Measurements from ENCODE around the gene DOCK2.
A peak's percentile ranks its signal among the peaks of the same experiment; 100 is the strongest.
"Not testable (repeated sequence)": the region's sequence is repeated elsewhere in the genome, so short reads cannot be mapped to it uniquely, and the experiment has no call there.

Gene DOCK2

DNA sequence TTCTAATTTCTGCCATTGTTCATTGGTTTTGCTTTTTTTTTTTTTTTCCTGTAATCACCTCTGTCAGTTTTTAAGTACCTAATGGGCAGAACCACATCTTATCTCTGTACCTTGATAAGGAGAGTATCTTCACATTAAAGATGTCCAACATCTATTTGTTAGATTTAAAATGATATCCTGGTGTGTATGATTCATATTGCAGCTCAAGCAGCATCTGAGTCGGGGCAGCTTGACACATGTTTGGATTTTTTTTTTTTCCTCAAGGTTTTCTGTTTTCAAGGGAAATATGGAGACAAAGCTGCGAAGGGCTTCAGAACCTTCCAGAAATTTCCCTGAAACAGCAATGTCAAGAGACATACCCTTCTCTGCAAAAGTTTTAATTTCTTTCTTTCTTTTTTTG lies 164.7 kb downstream of the DOCK2 start:
- no peak overlapping the region for H3K4me3 ChIP-seq (ENCODE audit: low read depth, low read length)
- TF ChIP-seq, protein P1, sequence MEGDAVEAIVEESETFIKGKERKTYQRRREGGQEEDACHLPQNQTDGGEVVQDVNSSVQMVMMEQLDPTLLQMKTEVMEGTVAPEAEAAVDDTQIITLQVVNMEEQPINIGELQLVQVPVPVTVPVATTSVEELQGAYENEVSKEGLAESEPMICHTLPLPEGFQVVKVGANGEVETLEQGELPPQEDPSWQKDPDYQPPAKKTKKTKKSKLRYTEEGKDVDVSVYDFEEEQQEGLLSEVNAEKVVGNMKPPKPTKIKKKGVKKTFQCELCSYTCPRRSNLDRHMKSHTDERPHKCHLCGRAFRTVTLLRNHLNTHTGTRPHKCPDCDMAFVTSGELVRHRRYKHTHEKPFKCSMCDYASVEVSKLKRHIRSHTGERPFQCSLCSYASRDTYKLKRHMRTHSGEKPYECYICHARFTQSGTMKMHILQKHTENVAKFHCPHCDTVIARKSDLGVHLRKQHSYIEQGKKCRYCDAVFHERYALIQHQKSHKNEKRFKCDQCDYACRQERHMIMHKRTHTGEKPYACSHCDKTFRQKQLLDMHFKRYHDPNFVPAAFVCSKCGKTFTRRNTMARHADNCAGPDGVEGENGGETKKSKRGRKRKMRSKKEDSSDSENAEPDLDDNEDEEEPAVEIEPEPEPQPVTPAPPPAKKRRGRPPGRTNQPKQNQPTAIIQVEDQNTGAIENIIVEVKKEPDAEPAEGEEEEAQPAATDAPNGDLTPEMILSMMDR (IDR thresholded peaks at IDR 0.05; ENCODE audit: low read depth, low read length), result no peak

DNA sequence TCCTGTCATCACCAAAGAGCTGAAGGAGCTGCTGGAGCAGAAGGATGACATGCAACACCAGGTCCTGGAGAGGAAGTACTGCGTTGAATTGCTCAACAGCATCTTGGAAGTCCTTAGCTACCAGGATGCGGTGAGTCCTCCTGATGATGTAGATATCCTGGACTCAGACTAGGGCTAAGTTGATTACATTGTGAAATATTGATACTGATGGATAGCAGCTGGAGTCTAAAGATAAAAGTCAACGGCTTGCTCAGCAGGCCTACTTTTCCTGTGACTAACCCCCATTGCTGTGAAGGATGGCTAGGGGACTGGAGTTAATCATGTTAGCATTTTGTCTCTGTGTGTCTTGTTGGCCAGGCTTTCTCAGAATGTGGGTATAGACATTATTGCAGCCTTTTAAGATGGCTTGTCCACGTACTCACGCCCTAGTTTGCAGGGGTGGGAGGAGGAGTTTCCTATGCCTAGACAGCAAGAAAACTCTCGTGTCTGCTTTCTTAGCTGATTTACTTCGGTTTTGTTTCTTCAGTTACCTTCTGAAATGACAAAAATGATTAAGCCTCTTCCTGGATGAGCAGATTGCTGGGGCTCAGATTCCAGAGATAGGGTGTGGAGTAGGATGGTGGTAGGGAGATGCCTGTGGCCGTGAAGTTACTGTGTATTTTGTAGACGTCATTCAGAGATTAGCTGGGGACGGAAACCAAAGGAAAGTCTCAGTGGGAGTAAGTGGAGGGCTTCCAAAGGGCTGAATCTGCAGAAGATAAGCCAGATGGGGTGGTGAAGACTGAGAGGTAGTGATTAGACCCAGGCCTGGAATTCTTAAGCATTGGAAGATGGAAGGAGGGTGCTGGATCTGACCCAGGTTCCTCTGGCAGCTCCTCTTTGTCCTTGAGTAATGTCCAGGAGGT lies 166.3 kb downstream of the DOCK2 start:
- H3K4me3 ChIP-seq (ENCODE audit: low read depth, low read length), result peak overlapping the region; percentile 22
- TF ChIP-seq, protein P1 (IDR thresholded peaks at IDR 0.05; ENCODE audit: low read depth, low read length), result no peak

DNA sequence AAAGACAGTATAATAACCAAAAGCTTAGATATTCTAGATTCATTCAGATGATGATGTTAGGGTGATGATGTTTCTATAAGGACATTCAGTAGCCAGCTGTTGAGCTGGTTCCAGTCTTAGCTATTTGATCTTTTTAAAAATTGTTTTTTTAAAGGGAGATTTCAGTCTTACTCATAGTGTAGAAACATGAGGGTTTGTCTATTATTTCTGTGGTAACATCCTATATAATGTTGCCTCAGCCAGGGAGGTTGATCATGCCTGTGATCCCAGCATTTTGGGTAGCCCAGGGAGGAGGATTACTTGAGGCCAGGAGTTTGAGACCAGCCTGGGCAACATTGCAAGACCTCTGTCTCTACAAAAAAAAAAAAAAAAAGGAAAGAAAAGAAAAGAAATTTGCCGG lies 167.8 kb downstream of the DOCK2 start:
- TF ChIP-seq, protein P1 (IDR thresholded peaks at IDR 0.05; ENCODE audit: low read depth, low read length), result no peak
- no peak overlapping the region for H3K4me3 ChIP-seq (ENCODE audit: low read depth, low read length)

DNA sequence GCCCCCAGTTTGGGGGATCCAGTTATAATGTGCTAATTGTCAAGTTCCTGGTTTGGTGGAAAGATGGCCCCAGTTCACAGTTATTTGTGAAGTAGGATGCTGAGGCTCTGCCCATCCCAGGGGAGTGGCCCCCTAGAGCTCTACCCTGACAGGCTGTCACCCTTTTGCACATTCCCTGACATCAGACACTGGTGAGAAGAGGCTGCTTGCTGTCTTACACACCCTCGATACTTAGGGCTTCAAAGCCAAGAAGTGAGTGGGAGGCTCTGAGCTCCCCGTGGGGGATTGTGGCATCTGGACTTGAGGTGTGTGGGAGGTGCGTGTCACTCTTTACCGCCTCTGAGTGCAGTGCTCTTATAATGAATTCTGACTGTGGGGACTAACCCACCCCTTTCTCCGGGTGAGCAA lies 168.5 kb downstream of the DOCK2 start:
- TF ChIP-seq, protein P1 (IDR thresholded peaks at IDR 0.05; ENCODE audit: low read depth, low read length), result no peak
- H3K4me3 ChIP-seq (ENCODE audit: low read depth, low read length), result no peak overlapping the region

DNA sequence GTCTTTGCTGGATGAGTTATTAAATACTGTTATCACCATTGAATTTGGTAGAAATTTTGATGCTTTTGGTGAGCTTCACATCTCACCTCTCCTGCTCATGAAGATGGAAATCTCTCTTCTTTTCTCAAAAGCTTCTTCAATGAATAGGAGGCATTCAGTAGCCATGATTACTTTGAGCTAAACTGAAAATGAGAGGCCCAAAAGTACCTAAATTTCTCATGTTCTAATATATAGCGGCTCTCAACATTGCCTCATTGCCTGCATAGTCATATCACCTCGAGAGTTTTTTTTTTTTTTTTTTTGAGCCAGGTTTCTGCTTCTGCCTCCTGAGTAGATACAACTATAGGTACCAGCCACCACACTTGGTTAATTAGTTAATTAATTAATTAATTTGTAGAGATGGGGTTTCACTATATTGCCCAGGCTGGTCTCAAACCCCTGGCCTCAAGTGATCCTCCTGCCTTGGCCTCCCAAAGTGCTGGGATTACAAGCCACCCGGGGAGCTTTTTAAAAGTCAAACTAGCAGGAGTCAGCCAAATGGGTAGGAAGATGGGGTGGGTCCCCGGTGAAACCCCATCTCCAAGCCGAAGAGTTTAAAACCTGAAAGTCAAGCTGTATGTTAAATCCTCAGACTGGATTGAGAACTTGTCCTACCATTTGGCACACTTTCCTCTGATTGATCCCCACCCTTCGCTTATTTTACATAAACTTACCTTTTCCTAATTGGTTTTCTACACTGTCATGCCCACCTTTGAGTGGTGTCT lies 169.0 kb downstream of the DOCK2 start:
- TF ChIP-seq, protein P1 (IDR thresholded peaks at IDR 0.05; ENCODE audit: low read depth, low read length), result no peak
- H3K4me3 ChIP-seq (ENCODE audit: low read depth, low read length), result no peak overlapping the region

DNA sequence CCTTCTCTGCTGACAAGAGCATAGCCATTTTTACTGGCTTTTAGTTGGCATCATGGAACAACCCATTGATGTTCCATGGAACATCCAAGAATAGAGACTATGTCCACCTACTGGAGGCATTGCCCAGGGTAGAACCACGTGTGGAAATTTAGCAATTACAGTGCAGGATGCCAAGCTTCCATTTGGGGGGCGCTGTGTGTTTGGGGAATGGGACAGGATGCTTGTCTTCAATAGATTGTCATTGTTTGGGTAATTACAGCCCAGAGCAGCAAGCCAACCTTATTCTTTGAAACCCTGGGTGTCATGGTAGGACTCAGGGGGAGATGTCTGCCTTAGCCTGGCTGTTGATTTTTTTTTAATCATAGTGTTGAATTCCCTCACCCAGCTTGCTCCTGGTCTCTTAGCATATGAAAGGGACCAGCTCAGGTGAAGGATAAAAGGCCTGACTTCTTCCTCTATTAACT lies 171.1 kb downstream of the DOCK2 start:
- TF ChIP-seq, protein P1 (IDR thresholded peaks at IDR 0.05; ENCODE audit: low read depth, low read length), result no peak
- no peak overlapping the region for H3K4me3 ChIP-seq (ENCODE audit: low read depth, low read length)

DNA sequence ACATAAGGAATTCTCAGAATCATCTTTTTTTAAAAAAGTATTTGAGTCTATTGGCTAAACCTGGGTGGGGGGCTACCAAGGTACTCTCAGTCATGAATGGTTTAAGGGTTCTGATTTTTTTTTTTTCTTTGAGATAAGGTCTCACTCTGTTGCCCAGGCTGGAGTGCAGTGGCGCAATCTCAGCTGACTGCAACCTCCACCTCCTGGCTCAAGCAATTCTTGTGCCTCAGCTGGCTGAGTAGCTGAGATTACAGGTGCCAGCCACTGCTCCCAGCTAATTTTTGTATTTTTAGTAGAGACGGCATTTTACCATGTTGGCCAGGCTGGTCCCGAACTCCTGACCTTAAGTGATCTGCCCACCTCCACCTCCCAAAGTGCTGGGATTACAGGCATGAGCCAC lies 171.8 kb downstream of the DOCK2 start:
- not testable (repeated sequence) for H3K4me3 ChIP-seq (ENCODE audit: low read depth, low read length)
